ENCODE measurements around the gene ALX3.

DNA sequence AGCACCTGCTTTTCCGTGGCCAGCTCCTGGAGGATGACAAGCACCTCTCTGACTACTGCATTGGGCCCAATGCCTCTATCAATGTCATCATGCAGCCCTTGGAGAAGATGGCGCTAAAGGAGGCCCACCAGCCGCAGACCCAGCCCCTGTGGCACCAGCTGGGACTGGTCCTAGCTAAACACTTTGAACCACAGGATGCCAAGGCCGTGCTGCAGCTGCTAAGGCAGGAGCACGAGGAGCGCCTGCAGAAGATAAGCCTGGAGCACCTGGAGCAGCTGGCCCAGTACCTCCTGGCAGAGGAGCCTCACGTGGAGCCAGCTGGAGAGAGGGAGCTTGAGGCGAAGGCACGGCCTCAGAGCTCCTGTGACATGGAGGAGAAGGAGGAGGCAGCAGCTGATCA is 42.2 kb upstream of the ALX3 start:
- TF ChIP-seq, protein P1, sequence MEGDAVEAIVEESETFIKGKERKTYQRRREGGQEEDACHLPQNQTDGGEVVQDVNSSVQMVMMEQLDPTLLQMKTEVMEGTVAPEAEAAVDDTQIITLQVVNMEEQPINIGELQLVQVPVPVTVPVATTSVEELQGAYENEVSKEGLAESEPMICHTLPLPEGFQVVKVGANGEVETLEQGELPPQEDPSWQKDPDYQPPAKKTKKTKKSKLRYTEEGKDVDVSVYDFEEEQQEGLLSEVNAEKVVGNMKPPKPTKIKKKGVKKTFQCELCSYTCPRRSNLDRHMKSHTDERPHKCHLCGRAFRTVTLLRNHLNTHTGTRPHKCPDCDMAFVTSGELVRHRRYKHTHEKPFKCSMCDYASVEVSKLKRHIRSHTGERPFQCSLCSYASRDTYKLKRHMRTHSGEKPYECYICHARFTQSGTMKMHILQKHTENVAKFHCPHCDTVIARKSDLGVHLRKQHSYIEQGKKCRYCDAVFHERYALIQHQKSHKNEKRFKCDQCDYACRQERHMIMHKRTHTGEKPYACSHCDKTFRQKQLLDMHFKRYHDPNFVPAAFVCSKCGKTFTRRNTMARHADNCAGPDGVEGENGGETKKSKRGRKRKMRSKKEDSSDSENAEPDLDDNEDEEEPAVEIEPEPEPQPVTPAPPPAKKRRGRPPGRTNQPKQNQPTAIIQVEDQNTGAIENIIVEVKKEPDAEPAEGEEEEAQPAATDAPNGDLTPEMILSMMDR (IDR thresholded peaks at IDR 0.05 in 2 of 3, conservative IDR thresholded peaks at IDR 0.05 in 1 of 3; ENCODE audit: control insufficient read depth in 2 of 3, extremely low read depth in 1 of 3, insufficient read depth in 1 of 3, low read depth in 3 of 3, low read length in 3 of 3) = no peak
- no peak for TF ChIP-seq SIN3A (IDR thresholded peaks at IDR 0.05; ENCODE audit: low read depth, low read length)

Measured in GM12878 (cell line).